Measurements from ENCODE around the gene TCTN2.

DNA sequence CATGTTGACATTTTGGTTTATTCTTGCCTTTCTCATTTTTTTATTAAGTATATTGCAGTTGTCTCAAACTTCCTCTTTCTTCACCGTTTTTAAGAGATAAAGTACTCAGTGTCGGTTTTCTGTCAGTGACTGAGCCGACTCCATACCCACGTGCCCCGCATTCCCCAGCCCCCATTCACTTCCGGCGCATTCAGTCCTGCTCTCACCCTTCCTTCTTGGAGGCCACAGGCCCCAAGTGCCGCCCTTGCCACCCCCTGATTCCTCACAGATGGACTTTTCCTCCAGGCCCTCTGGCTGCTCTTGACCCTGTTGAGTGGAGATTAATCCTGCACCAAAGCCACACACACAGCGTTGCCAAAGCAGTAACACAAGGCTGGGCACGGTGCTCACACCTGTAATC lies 72.1 kb downstream of the TCTN2 start:
- TF ChIP-seq, protein P1, sequence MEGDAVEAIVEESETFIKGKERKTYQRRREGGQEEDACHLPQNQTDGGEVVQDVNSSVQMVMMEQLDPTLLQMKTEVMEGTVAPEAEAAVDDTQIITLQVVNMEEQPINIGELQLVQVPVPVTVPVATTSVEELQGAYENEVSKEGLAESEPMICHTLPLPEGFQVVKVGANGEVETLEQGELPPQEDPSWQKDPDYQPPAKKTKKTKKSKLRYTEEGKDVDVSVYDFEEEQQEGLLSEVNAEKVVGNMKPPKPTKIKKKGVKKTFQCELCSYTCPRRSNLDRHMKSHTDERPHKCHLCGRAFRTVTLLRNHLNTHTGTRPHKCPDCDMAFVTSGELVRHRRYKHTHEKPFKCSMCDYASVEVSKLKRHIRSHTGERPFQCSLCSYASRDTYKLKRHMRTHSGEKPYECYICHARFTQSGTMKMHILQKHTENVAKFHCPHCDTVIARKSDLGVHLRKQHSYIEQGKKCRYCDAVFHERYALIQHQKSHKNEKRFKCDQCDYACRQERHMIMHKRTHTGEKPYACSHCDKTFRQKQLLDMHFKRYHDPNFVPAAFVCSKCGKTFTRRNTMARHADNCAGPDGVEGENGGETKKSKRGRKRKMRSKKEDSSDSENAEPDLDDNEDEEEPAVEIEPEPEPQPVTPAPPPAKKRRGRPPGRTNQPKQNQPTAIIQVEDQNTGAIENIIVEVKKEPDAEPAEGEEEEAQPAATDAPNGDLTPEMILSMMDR (conservative IDR thresholded peaks at IDR 0.05 in 1 of 2, IDR thresholded peaks at IDR 0.05 in 1 of 2; ENCODE audit: extremely low read depth in 1 of 2, insufficient read depth in 1 of 2, low read depth in 1 of 2, low read length in 2 of 2), result no peak
- no peak for TF ChIP-seq EZH2 (IDR thresholded peaks at IDR 0.05; ENCODE audit: borderline replicate concordance, low read length)

Measured in mammary epithelial cell (primary cell).